Lower lobe of right lung (tissue), 2 donors: ENCODE results near the gene SCG2. TPM values are rescaled to one million over a fixed set of nuclear protein-coding genes. Genes with fewer than 3 reads are reported as not detected.

Experiments used
- ATAC-seq, 2 donors: fragments of 200-7000 bp; cut with Tn5 transposase; one replicate each; pipeline ENCODE4 v1.9.1; 2020 to 2022; ENCODE audit warnings: mild to moderate bottlenecking in 2 of 2, moderate library complexity in 2 of 2
- DNase-seq: peaks from one replicate; pipeline ENCODE4 v3.0.0-alpha.2; 2020
- H3K27ac ChIP-seq: fragments of 200-600 bp; one replicate; pipeline ENCODE4 v1.8.0; 2022
- H3K27me3 ChIP-seq: fragments of 200-600 bp; one replicate; pipeline ENCODE4 v1.8.0; 2022; ENCODE audit warnings: low read depth
- H3K36me3 ChIP-seq: fragments of 200-600 bp; one replicate; pipeline ENCODE4 v1.8.0; 2022; ENCODE audit warnings: mild to moderate bottlenecking
- H3K4me1 ChIP-seq: fragments of 200-600 bp; one replicate; pipeline ENCODE4 v1.8.0; 2022
- H3K4me3 ChIP-seq: fragments of 200-600 bp; one replicate; pipeline ENCODE4 v1.8.0; 2022; ENCODE audit warnings: mild to moderate bottlenecking
- H3K9me3 ChIP-seq: fragments of 200-600 bp; one replicate; pipeline ENCODE4 v1.8.0; 2022
- intact Hi-C: fragments of 100-400 bp; cut with DNase I; formaldehyde crosslinking; loops from one replicate; pipeline ENCODE4 v1.11.0; 2022
- total RNA-seq: library from RNA; stranded (reverse); fragmentation: NEBNext Ultra II Directional; extraction: Animal tissue kit (Norgen Biotek cat#: 25700); gene quantifications from one replicate; pipeline ENCODE4 v1.2.1, GENCODE V29; 2021
- TF ChIP-seq, protein P1 (sequence below): fragments of 200-600 bp; IDR thresholded peaks from one replicate; pipeline ENCODE4 v1.8.0; 2022; ENCODE audit warnings: antibody characterized with exemption, mild to moderate bottlenecking
- donor health status: DM: no; HTN: yes; CAD: no; lungs with severe emphysema.

The SCG2 gene
- total RNA-seq, 1 donor from 2014 or later: 0.71 TPM

DNA sequence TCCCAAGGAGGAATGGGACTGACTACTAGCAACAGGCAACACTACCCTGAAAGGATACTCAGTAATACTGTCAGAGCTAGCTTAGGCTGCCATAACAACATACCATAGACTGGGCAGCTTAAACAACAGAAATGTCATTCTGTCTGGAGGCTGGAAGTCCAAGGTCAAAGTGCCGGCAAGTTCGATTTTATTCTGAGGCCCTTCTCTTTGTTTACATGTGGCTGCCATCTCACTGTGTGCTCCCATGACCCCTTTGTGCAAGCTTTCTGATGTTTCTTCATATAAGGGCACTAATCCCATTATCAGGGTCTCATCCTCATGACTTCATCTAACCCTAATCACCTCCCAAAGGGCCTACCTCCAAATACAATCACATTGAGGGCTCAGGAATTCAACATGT lies 30.7 kb upstream of the SCG2 start:
- H3K9me3 ChIP-seq: no peaks in the 10 kb centered on the region
- H3K27ac ChIP-seq: no peak overlapping the region
- DNase-seq: no peak
- TF ChIP-seq, protein P1, sequence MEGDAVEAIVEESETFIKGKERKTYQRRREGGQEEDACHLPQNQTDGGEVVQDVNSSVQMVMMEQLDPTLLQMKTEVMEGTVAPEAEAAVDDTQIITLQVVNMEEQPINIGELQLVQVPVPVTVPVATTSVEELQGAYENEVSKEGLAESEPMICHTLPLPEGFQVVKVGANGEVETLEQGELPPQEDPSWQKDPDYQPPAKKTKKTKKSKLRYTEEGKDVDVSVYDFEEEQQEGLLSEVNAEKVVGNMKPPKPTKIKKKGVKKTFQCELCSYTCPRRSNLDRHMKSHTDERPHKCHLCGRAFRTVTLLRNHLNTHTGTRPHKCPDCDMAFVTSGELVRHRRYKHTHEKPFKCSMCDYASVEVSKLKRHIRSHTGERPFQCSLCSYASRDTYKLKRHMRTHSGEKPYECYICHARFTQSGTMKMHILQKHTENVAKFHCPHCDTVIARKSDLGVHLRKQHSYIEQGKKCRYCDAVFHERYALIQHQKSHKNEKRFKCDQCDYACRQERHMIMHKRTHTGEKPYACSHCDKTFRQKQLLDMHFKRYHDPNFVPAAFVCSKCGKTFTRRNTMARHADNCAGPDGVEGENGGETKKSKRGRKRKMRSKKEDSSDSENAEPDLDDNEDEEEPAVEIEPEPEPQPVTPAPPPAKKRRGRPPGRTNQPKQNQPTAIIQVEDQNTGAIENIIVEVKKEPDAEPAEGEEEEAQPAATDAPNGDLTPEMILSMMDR: no peak
- H3K27me3 ChIP-seq: no peaks in the 10 kb centered on the region
- H3K4me1 ChIP-seq: no peaks in the 10 kb centered on the region
- intact Hi-C loops: no loop called here
- H3K36me3 ChIP-seq: no peaks in the 10 kb centered on the region
- no peak overlapping the region for H3K4me3 ChIP-seq
- ATAC-seq: no peak

DNA sequence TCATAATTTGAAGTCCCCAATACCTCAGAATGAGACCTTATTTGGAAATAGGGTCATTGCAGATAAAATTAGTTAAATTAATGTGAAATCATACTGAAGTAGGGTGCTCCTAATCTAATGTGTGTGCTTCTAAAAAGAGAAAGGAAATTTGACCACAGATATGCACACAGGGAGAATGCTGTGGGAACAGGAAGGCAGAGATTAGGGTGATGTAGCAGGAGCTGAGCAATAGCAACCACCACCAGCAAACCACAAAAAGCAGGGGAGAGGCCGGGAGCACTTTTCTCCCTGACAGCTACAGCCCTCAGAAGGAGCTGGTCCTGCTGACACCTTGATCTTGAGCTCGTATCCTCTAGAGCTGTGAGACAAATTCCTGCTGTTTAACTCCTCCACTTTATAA lies 24.6 kb upstream of the SCG2 start:
- TF ChIP-seq, protein P1: no peak
- H3K27ac ChIP-seq: no peak overlapping the region
- no peaks in the 10 kb centered on the region for H3K4me1 ChIP-seq
- H3K9me3 ChIP-seq: no peaks in the 10 kb centered on the region
- no peak overlapping the region for H3K4me3 ChIP-seq
- no peaks in the 10 kb centered on the region for H3K27me3 ChIP-seq
- intact Hi-C loops: no loop called here
- DNase-seq: no peak
- no peaks in the 10 kb centered on the region for H3K36me3 ChIP-seq
- no peak for ATAC-seq

- H3K36me3 ChIP-seq: no peaks in the 10 kb centered on the region
- TF ChIP-seq, protein P1: no peak
- intact Hi-C loops: no loop called here
- H3K9me3 ChIP-seq: no peaks in the 10 kb centered on the region
- H3K4me1 ChIP-seq: no peaks in the 10 kb centered on the region
- H3K27ac ChIP-seq: no peak overlapping the region
- DNase-seq (no peak), ATAC-seq (no peak)
- no peak overlapping the region for H3K4me3 ChIP-seq
- no peaks in the 10 kb centered on the region for H3K27me3 ChIP-seq
Observed at GRCh38 chr2:223625652-223626051, 23.5 kb upstream of the SCG2 start.

DNA sequence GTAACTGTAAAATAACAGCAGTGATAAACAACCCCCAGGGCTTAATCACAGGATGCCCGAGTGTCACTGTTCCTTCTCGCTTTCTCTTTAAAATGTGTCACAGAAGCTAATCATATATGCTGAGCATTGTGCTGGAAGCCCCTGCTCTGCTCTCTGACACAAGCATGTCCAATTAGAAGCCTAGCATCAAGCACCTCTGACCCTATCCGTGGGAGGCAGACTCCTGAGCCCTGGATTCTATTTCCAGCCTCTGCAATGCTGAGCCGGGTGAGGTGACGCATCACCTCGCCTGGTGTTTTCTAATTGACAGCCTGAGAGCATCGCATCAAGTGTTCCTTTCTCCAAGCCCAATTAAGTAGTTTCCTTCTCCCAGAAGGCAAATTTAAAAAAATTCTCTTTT lies 19.7 kb upstream of the SCG2 start:
- H3K9me3 ChIP-seq: no peaks in the 10 kb centered on the region
- H3K27ac ChIP-seq: no peak overlapping the region
- DNase-seq (no peak), ATAC-seq (no peak)
- no peaks in the 10 kb centered on the region for H3K36me3 ChIP-seq
- H3K4me3 ChIP-seq: no peak overlapping the region
- no peaks in the 10 kb centered on the region for H3K4me1 ChIP-seq
- H3K27me3 ChIP-seq: peaks cover 10% of the 10 kb centered on the region
- intact Hi-C loops: no loop called here
- TF ChIP-seq, protein P1: no peak

- Histone ChIP-seq H3K36me3 (no peaks in the 10 kb centered on the region), H3K27ac (no peak overlapping the region), H3K27me3 (peaks cover 17% of the 10 kb centered on the region), H3K4me1 (no peaks in the 10 kb centered on the region), H3K4me3 (no peak overlapping the region), H3K9me3 (no peaks in the 10 kb centered on the region)
- DNase-seq: no peak
- intact Hi-C loops: no loop called here
- TF ChIP-seq, protein P1: no peak
- peak; percentile 38 to 45 for ATAC-seq
Observed at GRCh38 chr2:223619486-223620129, 17.4 kb upstream of the SCG2 start.
